ENCODE results near the gene YAP1.

DNA sequence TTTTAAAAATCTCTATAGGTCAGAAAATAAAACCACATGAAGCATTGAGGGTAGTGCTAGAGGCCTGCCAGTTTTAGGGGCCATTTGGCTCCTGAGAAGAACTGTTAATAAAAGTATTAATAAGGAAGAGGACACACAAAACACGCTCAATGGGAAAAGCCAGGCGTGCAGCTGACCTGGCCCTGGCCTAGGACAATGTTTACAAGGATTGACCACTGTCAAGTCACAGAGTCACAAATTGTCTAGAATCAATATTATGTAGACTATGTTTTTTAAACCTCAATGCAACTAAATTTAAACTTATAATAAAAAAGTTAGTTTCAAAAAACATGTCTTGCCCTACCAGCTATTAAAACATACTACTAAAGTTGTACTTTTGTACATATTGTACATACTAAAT, 89.4 kb downstream of the YAP1 start:
- TF ChIP-seq EZH2 (IDR thresholded peaks at IDR 0.05; ENCODE audit: insufficient read depth, poor library complexity, severe bottlenecking) (no peak), EZH2phosphoT487 (IDR thresholded peaks at IDR 0.05; ENCODE audit: insufficient read depth, low read depth) (no peak)
